Breast epithelium (tissue), 3 donors: ENCODE data around the gene PPP3R2.

Source experiments
- CTCF ChIP-seq, 3 donors: fragments of 450-650 bp; IDR thresholded peaks; one replicate each; pipeline ENCODE4 v1.5.1; 2016 to 2017; ENCODE audit warnings: antibody characterized with exemption in 3 of 3, mild to moderate bottlenecking in 3 of 3, moderate library complexity in 3 of 3
- POLR2AphosphoS5 ChIP-seq, 3 donors: sonication (generic); formaldehyde crosslinking; IDR thresholded peaks; one replicate each; pipeline ENCODE4 v1.6.1; 2017; ENCODE audit warnings: antibody characterized with exemption in 3 of 3

- TF ChIP-seq POLR2AphosphoS5 (IDR thresholded peaks at IDR 0.05): no peak
- TF ChIP-seq CTCF (IDR thresholded peaks at IDR 0.05): no peak
These were observed 10.8 kb upstream of the PPP3R2 start for GRCh38 chr9:101605547-101605946.
